Tibial artery (tissue), 4 donors: ENCODE measurements around the gene TRIM67.

Source experiments
- DNase-seq, 2 donors: peaks; one replicate each; pipeline ENCODE4 v3.0.0-alpha.2; 2019
- H3K27ac ChIP-seq, 2 donors: fragments of 200-600 bp; sonication (generic) in 1 of 2; 1 replicate in 1 of 2; 2 replicates in 1 of 2; pipeline ENCODE4 v1.5.1; 2018 to 2019; ENCODE audit warnings: mild to moderate bottlenecking in 1 of 2
- H3K27me3 ChIP-seq, 2 donors: fragments of 200-600 bp; sonication (generic) in 1 of 2; one replicate each; pipeline versions ENCODE4 v1.5.1 to v1.6.0; 2016 to 2019
- H3K36me3 ChIP-seq, 3 donors: fragments of 200-600 bp; sonication (generic) in 2 of 3; one replicate each; pipeline ENCODE4 v1.5.1; 2016 to 2019; ENCODE audit warnings: mild to moderate bottlenecking in 2 of 3
- H3K4me1 ChIP-seq, 4 donors: fragments of 200-600 bp; sonication (generic) in 2 of 4; 1 replicate in 3 of 4; 2 replicates in 1 of 4; pipeline ENCODE4 v1.5.1; 2016 to 2019
- H3K4me3 ChIP-seq, 2 donors: fragments of 200-600 bp; sonication (generic) in 1 of 2; 1 replicate in 1 of 2; 2 replicates in 1 of 2; pipeline ENCODE4 v1.5.1; 2018 to 2019; ENCODE audit warnings: mild to moderate bottlenecking in 2 of 2
- H3K9me3 ChIP-seq, 3 donors: fragments of 200-600 bp; sonication (generic) in 1 of 3; one replicate each; pipeline ENCODE4 v1.5.1; 2016 to 2019
- intact Hi-C: fragments of 100-400 bp; cut with DNase I; formaldehyde crosslinking; loops from one replicate; pipeline ENCODE4 v1.15.0; 2023; ENCODE audit warnings: low total_unique reads
- TF ChIP-seq, protein P1 (sequence below), 2 experiments: fragments of 200-600 bp in 1 of 2; fragments of 450-650 bp in 1 of 2; IDR thresholded peaks; one replicate each; pipeline ENCODE4 v1.5.1; 2017 to 2019; ENCODE audit warnings: antibody characterized with exemption in 2 of 2, mild to moderate bottlenecking in 1 of 2, moderate library complexity in 1 of 2

The TRIM67 gene

DNA sequence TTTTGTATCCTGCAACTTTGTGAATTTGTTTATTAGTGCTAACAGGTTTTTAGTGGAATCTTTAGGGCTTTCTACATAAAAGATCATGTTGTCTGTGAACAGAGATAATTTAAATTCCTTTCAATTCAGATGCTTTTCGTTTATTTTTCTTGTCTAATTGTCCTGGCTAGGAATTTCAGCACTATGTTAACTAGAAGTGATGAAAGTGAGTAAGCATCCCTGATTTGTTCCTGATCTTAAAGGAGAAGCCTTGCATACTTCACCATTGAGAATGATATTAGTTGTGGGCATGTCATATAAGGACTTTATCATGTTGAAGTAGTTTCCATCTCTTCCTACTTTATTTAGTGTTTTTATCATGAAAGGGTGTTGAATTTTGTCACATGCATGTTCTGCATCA is 23.6 kb upstream of the TRIM67 start:
- Histone ChIP-seq H3K27ac (no peak overlapping the region), H3K4me3 (no peak overlapping the region), H3K27me3 (peaks cover 0 to 2% of the 10 kb centered on the region in 2 donors), H3K4me1 (peaks cover 0 to 21% (median 13%) of the 10 kb centered on the region in 4 donors), H3K9me3 (no peaks in the 10 kb centered on the region), H3K36me3 (no peaks in the 10 kb centered on the region)
- intact Hi-C loops: no loop called here
- DNase-seq: no peak
- TF ChIP-seq, protein P1, sequence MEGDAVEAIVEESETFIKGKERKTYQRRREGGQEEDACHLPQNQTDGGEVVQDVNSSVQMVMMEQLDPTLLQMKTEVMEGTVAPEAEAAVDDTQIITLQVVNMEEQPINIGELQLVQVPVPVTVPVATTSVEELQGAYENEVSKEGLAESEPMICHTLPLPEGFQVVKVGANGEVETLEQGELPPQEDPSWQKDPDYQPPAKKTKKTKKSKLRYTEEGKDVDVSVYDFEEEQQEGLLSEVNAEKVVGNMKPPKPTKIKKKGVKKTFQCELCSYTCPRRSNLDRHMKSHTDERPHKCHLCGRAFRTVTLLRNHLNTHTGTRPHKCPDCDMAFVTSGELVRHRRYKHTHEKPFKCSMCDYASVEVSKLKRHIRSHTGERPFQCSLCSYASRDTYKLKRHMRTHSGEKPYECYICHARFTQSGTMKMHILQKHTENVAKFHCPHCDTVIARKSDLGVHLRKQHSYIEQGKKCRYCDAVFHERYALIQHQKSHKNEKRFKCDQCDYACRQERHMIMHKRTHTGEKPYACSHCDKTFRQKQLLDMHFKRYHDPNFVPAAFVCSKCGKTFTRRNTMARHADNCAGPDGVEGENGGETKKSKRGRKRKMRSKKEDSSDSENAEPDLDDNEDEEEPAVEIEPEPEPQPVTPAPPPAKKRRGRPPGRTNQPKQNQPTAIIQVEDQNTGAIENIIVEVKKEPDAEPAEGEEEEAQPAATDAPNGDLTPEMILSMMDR (IDR thresholded peaks at IDR 0.05): no peak

- H3K27me3 ChIP-seq: peaks cover 0 to 2% of the 10 kb centered on the region in 2 donors
- intact Hi-C loops: no loop called here
- no peaks in the 10 kb centered on the region for H3K36me3 ChIP-seq
- H3K9me3 ChIP-seq: no peaks in the 10 kb centered on the region
- no peak overlapping the region for H3K4me3 ChIP-seq
- TF ChIP-seq, protein P1 (IDR thresholded peaks at IDR 0.05): no peak
- peaks cover 0 to 21% (median 13%) of the 10 kb centered on the region in 4 donors for H3K4me1 ChIP-seq
- H3K27ac ChIP-seq: no peak overlapping the region
- DNase-seq: no peak
These were observed 22.7 kb upstream of the TRIM67 start for GRCh38 chr1:231139125-231139649.

- Histone ChIP-seq H3K4me1 (peaks cover 0 to 21% (median 13%) of the 10 kb centered on the region in 4 donors), H3K27ac (no peak overlapping the region), H3K27me3 (peaks cover 0 to 2% of the 10 kb centered on the region in 2 donors), H3K4me3 (no peak overlapping the region), H3K36me3 (no peaks in the 10 kb centered on the region), H3K9me3 (no peaks in the 10 kb centered on the region)
- TF ChIP-seq, protein P1 (IDR thresholded peaks at IDR 0.05): no peak
- DNase-seq: no peak
- intact Hi-C loops: no loop called here
These were observed 21.9 kb upstream of the TRIM67 start for GRCh38 chr1:231139659-231140654.

GRCh38 chr1:231144416-231145193 is 17.3 kb upstream of the TRIM67 start:
- Histone ChIP-seq H3K9me3 (no peaks in the 10 kb centered on the region), H3K36me3 (no peaks in the 10 kb centered on the region), H3K4me1 (peaks cover 0 to 12% (median 9%) of the 10 kb centered on the region in 4 donors), H3K27me3 (peaks cover 0 to 2% of the 10 kb centered on the region in 2 donors), H3K27ac (no peak overlapping the region), H3K4me3 (no peak overlapping the region)
- intact Hi-C loops: loop anchor here (5.0 kb wide), 1 partner anchor 1328 kb away; no protein-coding TSS in a partner anchor
- TF ChIP-seq, protein P1 (IDR thresholded peaks at IDR 0.05): no peak
- no peak for DNase-seq

GRCh38 chr1:231147896-231148295 is 14.0 kb upstream of the TRIM67 start:
- H3K4me3 ChIP-seq: no peak overlapping the region
- TF ChIP-seq, protein P1 (IDR thresholded peaks at IDR 0.05): no peak
- no peaks in the 10 kb centered on the region for H3K4me1 ChIP-seq
- H3K27ac ChIP-seq: no peak overlapping the region
- peaks cover 0 to 16% (median 16%) of the 10 kb centered on the region in 3 donors for H3K9me3 ChIP-seq
- DNase-seq: no peak
- no peaks in the 10 kb centered on the region for H3K27me3 ChIP-seq
- H3K36me3 ChIP-seq: no peaks in the 10 kb centered on the region
- intact Hi-C loops: loop anchor here (5.0 kb wide), 1 partner anchor 1324 kb away; no protein-coding TSS in a partner anchor
